Epidermal melanocyte (primary cell): ENCODE results near the gene PRKCA.
"Not testable (repeated sequence)": the region's sequence is repeated elsewhere in the genome, so short reads cannot be mapped to it uniquely, and the experiment has no call there.

Source experiments
- DNase-seq: peaks from one replicate; pipeline ENCODE4 v3.0.0; 2011; ENCODE audit warnings: low spot score; ENCODE audit not compliant: insufficient read length

Gene PRKCA

GRCh38 chr17:66290101-66290722 is 12.2 kb upstream of the PRKCA start:
- no peak for DNase-seq

DNA sequence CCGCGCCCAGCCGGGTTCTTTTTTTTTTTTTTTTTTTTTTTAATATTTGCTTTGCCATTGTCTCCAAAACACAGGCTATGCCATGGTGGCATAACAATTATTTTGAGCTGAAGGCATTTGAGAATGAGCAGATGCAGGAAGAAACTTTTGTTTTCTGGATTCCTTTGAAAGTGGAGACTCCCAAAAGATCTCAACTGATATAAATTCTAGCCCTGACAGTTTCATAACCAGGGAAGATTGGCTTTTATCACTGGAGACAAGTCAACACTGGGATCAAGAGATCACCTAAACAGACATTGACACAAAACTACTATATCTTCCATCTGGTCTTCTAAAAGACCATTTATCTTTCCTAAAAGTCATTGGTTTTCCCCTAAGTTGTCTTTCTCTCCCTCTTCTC is 10.1 kb upstream of the PRKCA start:
- no peak for DNase-seq

GRCh38 chr17:66296289-66296725 is 6.1 kb upstream of the PRKCA start:
- no peak for DNase-seq

GRCh38 chr17:66297443-66297842 is 5.0 kb upstream of the PRKCA start:
- not testable (repeated sequence) for DNase-seq

- DNase-seq = no peak
Measured at GRCh38 chr17:66299711-66300110, 2.7 kb upstream of the PRKCA start.

GRCh38 chr17:66300956-66301355 is 1.5 kb upstream of the PRKCA start:
- no peak for DNase-seq

DNA sequence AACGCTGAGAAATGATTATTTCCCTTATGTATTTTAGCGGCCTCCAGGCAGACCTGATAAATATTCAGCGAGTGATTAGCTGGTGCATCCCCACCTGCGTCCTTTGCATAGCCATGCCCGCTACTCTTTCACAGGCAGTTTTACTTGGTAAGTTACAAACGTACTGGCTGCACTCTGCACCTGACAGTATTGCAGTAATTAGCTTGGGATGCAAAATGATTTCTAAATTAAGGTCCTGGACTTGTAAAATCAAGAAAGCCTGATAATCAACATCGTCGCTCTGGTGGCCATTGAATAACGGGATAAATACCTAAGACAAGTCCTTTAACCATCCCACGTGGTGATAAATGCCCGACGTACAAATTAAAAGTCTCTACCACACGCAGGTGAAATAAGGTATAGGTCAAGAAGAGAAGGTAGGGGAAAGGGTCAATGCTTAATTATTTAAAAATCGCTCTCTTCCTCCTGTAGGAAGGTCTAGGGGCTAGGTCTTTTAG is 998 bp upstream of the PRKCA start:
- no peak for DNase-seq

GRCh38 chr17:66302761-66303626 is 581 bp downstream of the PRKCA start:
- DNase-seq = no peak

GRCh38 chr17:66304304-66305174 is 2.1 kb downstream of the PRKCA start:
- no peak for DNase-seq

DNA sequence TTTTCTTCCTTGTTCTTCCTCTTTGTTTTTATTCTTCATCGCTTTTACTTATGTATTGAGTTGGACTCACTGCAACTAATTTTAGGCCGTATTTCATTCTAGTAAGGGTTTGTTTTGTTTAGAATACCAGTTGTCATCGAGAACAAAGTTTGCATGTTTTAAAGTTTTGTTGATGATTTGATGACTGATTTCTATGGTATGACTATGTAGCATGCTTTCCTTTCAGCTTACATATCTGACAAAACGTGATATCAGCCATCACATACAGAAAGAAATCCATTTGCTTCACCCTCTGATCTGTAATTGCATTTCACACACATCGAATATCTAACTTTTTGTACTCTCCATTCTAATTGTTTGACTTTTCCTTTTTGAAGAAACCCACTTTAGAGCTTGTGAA is 4.0 kb downstream of the PRKCA start:
- no peak for DNase-seq

DNA sequence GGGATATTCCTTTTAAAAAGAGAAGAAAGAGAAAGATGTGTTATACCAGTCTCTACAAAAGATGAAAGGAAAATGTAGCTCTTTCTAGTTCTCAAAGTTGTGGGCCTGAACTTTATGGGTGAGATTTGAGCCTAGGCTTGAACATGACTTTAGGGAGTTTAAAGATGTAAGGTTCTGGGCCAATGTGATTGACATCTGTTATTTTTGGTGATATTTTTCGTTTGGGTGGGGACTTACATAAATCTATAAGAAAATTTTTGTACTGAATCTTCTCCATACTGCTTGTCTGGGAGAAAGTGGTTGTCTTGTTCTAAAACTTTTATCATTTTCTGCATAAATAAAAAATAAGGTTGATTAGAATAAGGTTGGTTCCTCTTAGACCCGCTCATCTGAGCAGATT is 4.8 kb downstream of the PRKCA start:
- DNase-seq = no peak

DNA sequence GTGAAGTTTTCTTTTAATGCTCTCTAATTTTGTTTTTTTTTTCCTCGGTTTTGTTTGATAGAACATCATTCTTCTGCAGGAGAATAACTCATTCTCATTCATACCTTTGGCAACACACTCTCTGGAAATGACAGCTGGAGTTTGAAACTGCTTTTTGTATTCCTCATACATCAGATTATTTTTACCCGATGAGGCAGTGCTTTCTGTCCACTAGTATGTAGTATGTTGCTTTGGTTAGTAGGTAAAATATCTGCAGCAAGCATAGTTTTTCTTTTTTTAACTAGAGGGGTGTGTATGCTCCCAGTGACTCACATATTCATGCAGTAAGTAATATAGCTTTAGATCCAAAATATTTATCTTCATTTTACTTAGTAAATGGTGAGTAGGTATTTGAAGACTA is 6.4 kb downstream of the PRKCA start:
- DNase-seq = no peak

GRCh38 chr17:66309793-66310192 is 7.4 kb downstream of the PRKCA start:
- no peak for DNase-seq

- DNase-seq = no peak
Measured at GRCh38 chr17:66310528-66311148, 8.2 kb downstream of the PRKCA start.

DNA sequence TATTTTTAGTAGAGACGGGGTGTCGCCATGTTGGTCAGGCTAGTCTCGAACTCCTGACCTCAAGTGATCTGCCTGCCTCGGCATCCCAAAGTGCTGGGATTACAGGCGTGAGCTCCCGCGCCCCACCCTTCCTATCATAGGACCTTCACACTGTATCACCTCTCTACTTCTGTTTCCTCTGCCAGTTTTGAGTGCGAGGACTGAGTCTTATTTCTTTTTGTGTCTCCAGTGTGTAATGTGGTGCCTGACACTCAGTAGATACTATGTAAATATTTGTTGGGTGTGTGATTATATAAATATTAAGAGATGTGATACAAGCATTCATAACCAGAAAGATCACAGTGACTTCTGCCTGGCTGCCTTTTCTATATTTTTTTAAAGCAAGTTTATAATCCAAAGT is 10.5 kb downstream of the PRKCA start:
- no peak for DNase-seq

- DNase-seq = no peak
Measured at GRCh38 chr17:66313325-66313724, 10.9 kb downstream of the PRKCA start.

DNA sequence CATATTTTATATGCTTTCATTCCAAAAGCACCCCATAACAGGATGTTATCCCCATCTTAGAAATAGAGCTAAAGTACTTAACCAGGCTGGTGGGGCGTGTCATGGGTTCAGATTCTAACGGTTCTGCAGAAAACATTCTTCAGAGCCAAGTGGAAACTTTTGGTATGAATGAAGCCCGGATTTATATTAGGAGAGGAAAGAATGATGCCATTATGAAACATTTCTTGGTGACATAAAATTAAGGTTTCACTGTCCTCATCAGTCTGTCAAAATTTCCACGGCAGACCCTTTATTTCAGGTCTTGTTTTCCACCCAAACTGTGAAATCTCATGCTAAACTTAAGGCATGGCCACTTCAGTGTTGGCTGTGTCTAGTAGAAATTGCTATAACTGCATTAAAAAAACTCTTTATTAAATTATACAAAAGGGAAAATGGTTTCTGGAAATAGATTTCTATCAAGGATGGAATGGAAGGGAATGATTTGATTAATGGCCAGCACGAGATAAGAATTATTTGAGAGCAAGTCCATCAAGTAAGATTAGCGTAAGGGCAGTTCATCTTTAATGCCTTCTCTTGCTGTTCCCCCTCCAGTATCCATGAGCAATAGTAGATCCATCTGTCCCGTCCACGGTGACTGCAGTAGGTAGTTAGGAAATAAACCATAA is 11.7 kb downstream of the PRKCA start:
- no peak for DNase-seq

GRCh38 chr17:66317629-66318028 is 15.2 kb downstream of the PRKCA start:
- DNase-seq = no peak

GRCh38 chr17:66319226-66319625 is 16.8 kb downstream of the PRKCA start:
- no peak for DNase-seq

GRCh38 chr17:66322764-66323163 is 20.4 kb downstream of the PRKCA start:
- no peak for DNase-seq
